Smooth muscle cell (in vitro differentiated cells): ENCODE results near the gene PFKL. TPM values are rescaled to one million over a fixed set of nuclear protein-coding genes. Genes with fewer than 3 reads are reported as not detected.
"Not testable (repeated sequence)": the region's sequence is repeated elsewhere in the genome, so short reads cannot be mapped to it uniquely, and the experiment has no call there.

Experiments
- DNase-seq: peaks from one replicate; lab custom pipeline; 2025; ENCODE audit not compliant: unreplicated experiment; lab: John Stamatoyannopoulos, UW
- H2AFZ ChIP-seq: fragments of 200-600 bp; sonication (generic); 2 replicates; pipeline ENCODE4 v1.6.0; 2016; ENCODE audit warnings: antibody characterized with exemption, low read depth, mild to moderate bottlenecking
- H3F3A ChIP-seq: fragments of 200-600 bp; sonication (generic); 2 replicates; pipeline ENCODE4 v1.6.0; 2017; ENCODE audit warnings: antibody characterized with exemption, low read depth
- H3K27ac ChIP-seq: fragments of 200-600 bp; sonication (generic); 2 replicates; pipeline ENCODE4 v1.5.1; 2016; ENCODE audit warnings: low read depth, mild to moderate bottlenecking
- H3K27me3 ChIP-seq: fragments of 200-600 bp; sonication (generic); 2 replicates; pipeline ENCODE4 v1.6.1; 2016; ENCODE audit warnings: low read depth, mild to moderate bottlenecking
- H3K36me3 ChIP-seq: fragments of 200-600 bp; sonication (generic); 2 replicates; pipeline ENCODE4 v1.5.1; 2016; ENCODE audit warnings: low read depth
- H3K4me1 ChIP-seq: fragments of 200-600 bp; sonication (generic); 2 replicates; pipeline ENCODE4 v1.5.1; 2016; ENCODE audit warnings: low read depth
- H3K4me2 ChIP-seq: fragments of 200-600 bp; sonication (generic); 2 replicates; pipeline ENCODE4 v1.6.0; 2016; ENCODE audit warnings: mild to moderate bottlenecking
- H3K4me3 ChIP-seq: fragments of 200-600 bp; sonication (generic); 2 replicates; pipeline ENCODE4 v1.5.1; 2016; ENCODE audit warnings: mild to moderate bottlenecking
- H3K79me2 ChIP-seq: fragments of 200-600 bp; sonication (generic); 2 replicates; pipeline ENCODE4 v1.6.0; 2016; ENCODE audit warnings: low read depth, mild to moderate bottlenecking
- H3K9ac ChIP-seq: fragments of 200-600 bp; sonication (generic); 2 replicates; pipeline ENCODE4 v1.6.0; 2016; ENCODE audit warnings: low read depth
- H3K9me3 ChIP-seq: fragments of 200-600 bp; sonication (generic); replicated peaks from 2 replicates; pipeline ENCODE4 v1.5.1; 2016; ENCODE audit warnings: low read depth
- H4K20me1 ChIP-seq: fragments of 200-600 bp; sonication (generic); 2 replicates; pipeline ENCODE4 v1.6.0; 2016; ENCODE audit warnings: low read depth
- CTCF ChIP-seq: fragments of 200-600 bp; sonication (generic); IDR thresholded peaks from 2 replicates; pipeline ENCODE4 v1.5.1; 2017; ENCODE audit warnings: borderline replicate concordance, mild to moderate bottlenecking, antibody characterized with exemption; ENCODE audit not compliant: insufficient read depth, poor library complexity, severe bottlenecking
- WGBS: methylation state at CpG from one replicate; pipeline ENCODE4 v1.1.7; 2016; ENCODE audit warnings: low lambda C conversion rate; 5-methylcytosine and 5-hydroxymethylcytosine counted together
- polyA plus RNA-seq: library from polyadenylated mRNA; unstranded; fragments of >200 nt; fragmentation: Nextera tagmentation; extraction: Ambion mirVana; gene quantifications from 2 replicates; pipeline ENCODE4 v1.2.1, GENCODE V29; 2016
- total RNA-seq: library from RNA; depleted of rRNA; stranded (reverse); fragments of >200 nt; gene quantifications from 2 replicates; pipeline ENCODE4 v1.2.3, GENCODE V29; 2014

The PFKL gene
- total and polyA plus RNA-seq, 2 experiments from 2014 or later: 51.4 to 162 TPM

- Histone ChIP-seq H3K36me3 (no peaks in the 10 kb centered on the region), H3K4me2 (no peak overlapping the region), H3K4me3 (no peak overlapping the region), H3K9me3 (no peaks in the 10 kb centered on the region), H3K27me3 (no peaks in the 10 kb centered on the region), H3K27ac (no peak overlapping the region), H3K4me1 (no peaks in the 10 kb centered on the region), H4K20me1 (no peaks in the 10 kb centered on the region), H3F3A (no peaks in the 10 kb centered on the region), H2AFZ (no peak overlapping the region), H3K79me2 (no peaks in the 10 kb centered on the region), H3K9ac (no peak overlapping the region)
- WGBS: 76% methylated on average over 5 of the region's 5 CpGs
- TF ChIP-seq CTCF: no peak
- no peak for DNase-seq
These were observed 24.8 kb upstream of the PFKL start for GRCh38 chr21:44275041-44275440.

GRCh38 chr21:44279354-44280260, 20.2 kb upstream of the PFKL start:
- H3K4me3 ChIP-seq: no peak overlapping the region
- H3K36me3 ChIP-seq: no peaks in the 10 kb centered on the region
- TF ChIP-seq CTCF: no peak
- H3K27me3 ChIP-seq: no peaks in the 10 kb centered on the region
- no peaks in the 10 kb centered on the region for H3K9me3 ChIP-seq
- DNase-seq: no peak
- H3K27ac ChIP-seq: no peak overlapping the region
- H3K9ac ChIP-seq: no peak overlapping the region
- no peak overlapping the region for H2AFZ ChIP-seq
- H4K20me1 ChIP-seq: no peaks in the 10 kb centered on the region
- H3K79me2 ChIP-seq: no peaks in the 10 kb centered on the region
- 91% methylated on average over 19 of the region's 19 CpGs for WGBS
- H3K4me2 ChIP-seq: no peak overlapping the region
- H3F3A ChIP-seq: no peaks in the 10 kb centered on the region
- peaks cover 11% of the 10 kb centered on the region for H3K4me1 ChIP-seq

GRCh38 chr21:44281801-44282200, 18.1 kb upstream of the PFKL start:
- H3K36me3 ChIP-seq: no peaks in the 10 kb centered on the region
- H3K4me1 ChIP-seq: peaks cover 11% of the 10 kb centered on the region
- H3K27ac ChIP-seq: no peak overlapping the region
- no peaks in the 10 kb centered on the region for H3K27me3 ChIP-seq
- H3K9ac ChIP-seq: no peak overlapping the region
- H4K20me1 ChIP-seq: no peaks in the 10 kb centered on the region
- H3K4me2 ChIP-seq: no peak overlapping the region
- H3K79me2 ChIP-seq: no peaks in the 10 kb centered on the region
- WGBS: 94% methylated on average over 9 of the region's 9 CpGs
- no peak overlapping the region for H3K4me3 ChIP-seq
- DNase-seq: no peak
- H3K9me3 ChIP-seq: no peaks in the 10 kb centered on the region
- H3F3A ChIP-seq: no peaks in the 10 kb centered on the region
- H2AFZ ChIP-seq: no peak overlapping the region
- no peak for TF ChIP-seq CTCF

GRCh38 chr21:44282370-44282769, 17.5 kb upstream of the PFKL start:
- Histone ChIP-seq H3K36me3 (no peaks in the 10 kb centered on the region), H3K79me2 (no peaks in the 10 kb centered on the region), H3K9ac (no peak overlapping the region), H3K4me2 (no peak overlapping the region), H3K9me3 (no peaks in the 10 kb centered on the region), H3K4me1 (peaks cover 11% of the 10 kb centered on the region), H4K20me1 (no peaks in the 10 kb centered on the region), H3F3A (no peaks in the 10 kb centered on the region), H2AFZ (no peak overlapping the region), H3K4me3 (no peak overlapping the region), H3K27ac (no peak overlapping the region), H3K27me3 (no peaks in the 10 kb centered on the region)
- TF ChIP-seq CTCF: no peak
- 91% methylated on average over 9 of the region's 9 CpGs for WGBS
- no peak for DNase-seq

DNA sequence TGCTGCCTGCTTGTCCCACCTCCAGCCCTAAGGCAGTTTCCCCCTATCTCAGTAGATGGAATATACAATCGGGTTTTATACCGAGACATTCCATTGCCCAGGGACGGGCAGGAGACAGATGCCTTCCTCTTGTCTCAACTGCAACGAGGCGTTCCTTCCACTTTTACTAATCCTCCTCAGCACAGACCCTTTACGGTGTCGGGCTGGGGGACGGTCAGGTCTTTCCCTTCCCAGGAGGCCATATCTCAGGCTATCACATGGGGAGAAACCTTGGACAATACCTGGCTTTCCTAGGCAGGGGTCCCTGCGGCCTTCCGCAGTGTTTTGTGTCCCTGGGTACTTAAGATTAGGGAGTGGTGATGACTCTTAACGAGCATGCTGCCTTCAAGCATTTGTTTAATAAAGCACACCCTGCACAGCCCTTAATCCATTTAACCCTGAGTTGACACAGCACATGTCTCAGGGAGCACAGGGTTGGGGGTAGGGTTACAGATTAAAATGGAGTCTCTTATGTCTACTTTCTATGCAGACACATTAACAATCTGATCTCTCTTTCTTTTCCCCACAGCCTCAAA, 16.6 kb upstream of the PFKL start:
- WGBS: 21% methylated on average over 11 of the region's 11 CpGs
- Histone ChIP-seq H3K4me2 (peak overlapping the region; percentile 12), H3K4me1 (peaks cover 11% of the 10 kb centered on the region)
- not testable (repeated sequence) for H3K9me3 ChIP-seq, H4K20me1 ChIP-seq, H3K27me3 ChIP-seq, H3K79me2 ChIP-seq, H2AFZ ChIP-seq, H3F3A ChIP-seq, H3K4me3 ChIP-seq, H3K36me3 ChIP-seq, H3K9ac ChIP-seq, H3K27ac ChIP-seq, DNase-seq
